HG03520 (cell line): ENCODE data around the gene SPRYD3.
"Not testable (repeated sequence)": the region's sequence is repeated elsewhere in the genome, so short reads cannot be mapped to it uniquely, and the experiment has no call there.

Experiments used
- ATAC-seq: cut with Tn5 transposase; IDR thresholded peaks from one replicate; pipeline ENCODE4 v1.9.1; 2021; ENCODE audit warnings: mild to moderate bottlenecking, moderate library complexity; ENCODE audit not compliant: unreplicated experiment

Gene SPRYD3

GRCh38 chr12:53079226-53080117 lies at the start of gene SPRYD3:
SPRYD3 (minus strand) TSS chr12:53079390; CDS start chr12:53079333, 57 bp downstream.
- ATAC-seq = peak; percentile 97

- ATAC-seq = no peak
Observed at GRCh38 chr12:53127169-53127568, 48.0 kb upstream of the SPRYD3 start.

- no peak for ATAC-seq
Observed at GRCh38 chr12:53124352-53124723, 45.1 kb upstream of the SPRYD3 start.

- no peak for ATAC-seq
Observed at GRCh38 chr12:53123578-53124351, 44.6 kb upstream of the SPRYD3 start.

GRCh38 chr12:53122961-53123468 lies 43.8 kb upstream of the SPRYD3 start:
- ATAC-seq = no peak

- no peak for ATAC-seq
Observed at GRCh38 chr12:53120685-53121525, 41.7 kb upstream of the SPRYD3 start.

GRCh38 chr12:53118751-53119300 lies 39.6 kb upstream of the SPRYD3 start:
- ATAC-seq = no peak

- ATAC-seq = no peak
Observed at GRCh38 chr12:53115891-53116648, 36.9 kb upstream of the SPRYD3 start.

GRCh38 chr12:53115112-53115890 lies 36.1 kb upstream of the SPRYD3 start:
- ATAC-seq = no peak

GRCh38 chr12:53113951-53114350 lies 34.8 kb upstream of the SPRYD3 start:
- ATAC-seq = no peak

- ATAC-seq = no peak
Observed at GRCh38 chr12:53113136-53113705, 34.0 kb upstream of the SPRYD3 start.

- not testable (repeated sequence) for ATAC-seq
Observed at GRCh38 chr12:53112431-53112830, 33.2 kb upstream of the SPRYD3 start.

GRCh38 chr12:53107122-53107521 lies 27.9 kb upstream of the SPRYD3 start:
- ATAC-seq = no peak

GRCh38 chr12:53105712-53106439 lies 26.7 kb upstream of the SPRYD3 start:
- no peak for ATAC-seq

GRCh38 chr12:53105256-53105655 lies 26.1 kb upstream of the SPRYD3 start:
- ATAC-seq = no peak

- no peak for ATAC-seq
Observed at GRCh38 chr12:53103860-53104305, 24.7 kb upstream of the SPRYD3 start.

- peak; percentile 52 for ATAC-seq
Observed at GRCh38 chr12:53102883-53103807, 24.0 kb upstream of the SPRYD3 start, which contains the start of gene SOAT2. SOAT2 (plus strand) TSS chr12:53103486; CDS start chr12:53103578, 92 bp downstream.
